Prostate gland (tissue), 2 donors: ENCODE results near the gene UBA7.

Source experiments
- CTCF ChIP-seq, 4 experiments: fragments of 200-600 bp in 2 of 4; fragments of 450-650 bp in 2 of 4; sonication (generic) in 2 of 4; IDR thresholded peaks; 1 replicate in 3 of 4; 2 replicates in 1 of 4; pipeline ENCODE4 v1.5.1; 2016 to 2019; ENCODE audit warnings: antibody characterized with exemption in 4 of 4, mild to moderate bottlenecking in 2 of 4, moderate library complexity in 2 of 4
- POLR2A ChIP-seq: fragments of 450-650 bp; IDR thresholded peaks from one replicate; pipeline ENCODE4 v1.6.1; 2016; ENCODE audit warnings: antibody characterized with exemption, mild to moderate bottlenecking

GRCh38 chr3:49839193-49839809, 25.5 kb upstream of the UBA7 start:
- no peak for TF ChIP-seq POLR2A
- TF ChIP-seq CTCF (IDR thresholded peaks at IDR 0.05) = peak; percentile 71 to 95 (median 87)
